Astrocyte of the cerebellum (primary cell): ENCODE data around the gene MYG1.

ENCODE experiments used
- DNase-seq: peaks from one replicate; pipeline ENCODE4 v3.0.0-alpha.2; 2011; ENCODE audit warnings: low read depth
- H3K4me3 ChIP-seq: 2 replicates; pipeline ENCODE4 v1.5.1; 2011; ENCODE audit warnings: mild to moderate bottlenecking, low read depth, low read length, moderate library complexity
- CTCF ChIP-seq: IDR thresholded peaks from 2 replicates; pipeline ENCODE4 v1.5.1; 2012; ENCODE audit warnings: low read length, low read depth, moderate library complexity, mild to moderate bottlenecking; ENCODE audit errors: missing control alignments
- in situ Hi-C: cut with HindIII; loops from 2 replicates; pipeline ENCODE4 v1.10.0; 2017; ENCODE audit warnings: low sequenced_read_pairs

The MYG1 gene

DNA sequence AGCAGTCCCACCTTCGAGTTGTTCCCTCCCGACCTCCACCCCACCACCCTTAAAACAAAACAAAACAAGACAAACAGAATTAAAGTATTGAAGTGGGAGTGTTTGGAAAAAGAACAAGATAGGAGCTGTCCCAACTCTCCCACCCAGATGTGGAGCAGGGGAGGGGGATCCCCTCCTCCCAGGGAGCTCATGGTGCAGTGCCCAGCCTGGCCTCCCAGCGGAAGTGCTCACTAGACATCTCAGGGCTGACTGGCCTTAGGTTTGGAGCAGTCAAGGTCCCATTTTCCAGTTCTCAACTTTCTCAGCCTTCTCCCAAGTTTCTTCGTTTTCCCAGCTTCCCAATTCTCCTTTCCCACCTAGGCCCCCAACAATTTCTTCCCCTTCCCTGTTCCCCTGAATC lies 33.8 kb downstream of the MYG1 start:
- TF ChIP-seq CTCF: no peak
- H3K4me3 ChIP-seq: no peak overlapping the region
- no peak for DNase-seq
- in situ Hi-C loops: no loop called here

DNA sequence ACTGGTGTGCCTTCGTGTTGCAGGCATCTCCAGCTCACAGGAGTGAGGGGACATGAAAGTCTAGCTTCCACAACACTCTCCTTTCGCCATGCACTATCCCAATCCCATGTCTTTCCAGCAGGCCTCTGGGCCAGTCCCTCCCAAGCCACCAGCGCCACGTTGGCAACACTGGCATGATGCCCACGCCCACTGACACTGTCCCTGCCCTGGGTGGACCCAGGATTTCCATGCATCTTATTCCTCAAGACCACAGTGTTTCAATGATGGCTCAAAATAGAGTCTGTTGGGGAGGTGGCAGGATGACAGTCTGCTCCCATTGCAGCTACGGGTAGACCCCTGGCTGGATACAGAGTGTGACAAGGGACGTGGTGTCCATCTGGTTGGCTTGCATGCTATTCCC lies 34.4 kb downstream of the MYG1 start:
- no peak for DNase-seq
- in situ Hi-C loops: no loop called here
- no peak overlapping the region for H3K4me3 ChIP-seq
- no peak for TF ChIP-seq CTCF

GRCh38 chr12:53334822-53335221 lies 35.3 kb downstream of the MYG1 start:
- H3K4me3 ChIP-seq: no peak overlapping the region
- DNase-seq: no peak
- in situ Hi-C loops: no loop called here
- no peak for TF ChIP-seq CTCF

- no peak within 1 kb of the TSS for H3K4me3 ChIP-seq
- no peak for DNase-seq
- in situ Hi-C loops: no loop called here
- TF ChIP-seq CTCF: no peak
Observed at GRCh38 chr12:53336181-53336681, 36.7 kb downstream of the MYG1 start, which contains the start of gene SP7. Gene SP7 (minus strand): TSS chr12:53336354. CDS start chr12:53335646, 708 bp downstream.

- in situ Hi-C loops: no loop called here
- DNase-seq: no peak
- H3K4me3 ChIP-seq: no peak overlapping the region
- TF ChIP-seq CTCF: no peak
Observed at GRCh38 chr12:53338017-53338416, 38.5 kb downstream of the MYG1 start.

DNA sequence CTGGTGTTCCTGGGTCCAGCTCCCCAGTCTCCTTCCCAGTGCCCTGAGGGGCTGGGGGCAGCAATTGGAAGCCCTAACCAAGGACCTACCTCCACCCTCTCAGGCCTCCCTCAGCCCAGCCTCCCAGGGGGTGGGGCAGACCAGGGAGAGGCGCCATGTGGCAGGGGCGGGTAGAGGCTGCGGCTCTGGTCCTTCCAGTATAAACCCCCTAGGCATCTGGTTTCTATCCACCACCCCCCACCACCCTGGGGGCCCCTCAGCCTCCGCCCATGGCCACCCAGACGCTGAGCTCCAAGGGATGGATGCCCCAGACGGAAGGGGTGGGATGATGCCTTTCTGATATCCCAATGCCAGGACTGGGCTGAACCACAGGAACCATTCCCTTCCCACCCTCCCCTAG lies 39.4 kb downstream of the MYG1 start:
- in situ Hi-C loops: no loop called here
- no peak for DNase-seq

More for the DNA sequence above, 39.4 kb downstream of the MYG1 start:
- H3K4me3 ChIP-seq: no peak overlapping the region
- TF ChIP-seq CTCF: no peak
